HEK293 (cell line): ENCODE measurements around the gene ATG101.

ENCODE experiments used
- KLF10 ChIP-seq: fragments of 450-650 bp; IDR thresholded peaks from 2 replicates; pipeline ENCODE4 v1.5.1; 2018; ENCODE audit warnings: missing biosample characterization, mild to moderate bottlenecking, missing genetic modification characterization
- KLF16 ChIP-seq: fragments of 450-650 bp; formaldehyde crosslinking; IDR thresholded peaks from 2 replicates; pipeline ENCODE4 v1.5.1; 2017; ENCODE audit warnings: missing biosample characterization, missing genetic modification characterization
- SCRT1 ChIP-seq: fragments of 450-650 bp; formaldehyde crosslinking; IDR thresholded peaks from 2 replicates; pipeline ENCODE4 v1.5.1; 2016; ENCODE audit warnings: missing biosample characterization, missing genetic modification characterization, borderline replicate concordance
- SP2 ChIP-seq: fragments of 450-650 bp; formaldehyde crosslinking; IDR thresholded peaks from 2 replicates; pipeline ENCODE4 v1.5.1; 2016; ENCODE audit warnings: missing biosample characterization, missing genetic modification characterization
- ZBTB1 ChIP-seq: fragments of 450-650 bp; formaldehyde crosslinking; IDR thresholded peaks from 2 replicates; pipeline ENCODE4 v1.5.1; 2016; ENCODE audit warnings: missing biosample characterization, missing genetic modification characterization
- ZBTB17 ChIP-seq: fragments of 450-650 bp; formaldehyde crosslinking; IDR thresholded peaks from 2 replicates; pipeline ENCODE4 v1.5.1; 2016; ENCODE audit warnings: missing biosample characterization, missing genetic modification characterization
- ZBTB48 ChIP-seq: fragments of 450-650 bp; formaldehyde crosslinking; IDR thresholded peaks from 2 replicates; pipeline ENCODE4 v1.5.1; 2016; ENCODE audit warnings: missing biosample characterization, missing genetic modification characterization
- ZBTB6 ChIP-seq: fragments of 450-650 bp; formaldehyde crosslinking; IDR thresholded peaks from 2 replicates; pipeline ENCODE4 v1.5.1; 2017; ENCODE audit warnings: missing biosample characterization, missing genetic modification characterization
- ZFP69B ChIP-seq: fragments of 450-650 bp; formaldehyde crosslinking; IDR thresholded peaks from 2 replicates; pipeline ENCODE4 v1.5.1; 2016; ENCODE audit warnings: missing biosample characterization, missing genetic modification characterization
- ZNF10 ChIP-seq: fragments of 450-650 bp; formaldehyde crosslinking; IDR thresholded peaks from 2 replicates; pipeline ENCODE4 v1.5.1; 2017; ENCODE audit warnings: missing biosample characterization, missing genetic modification characterization
- ZNF121 ChIP-seq: fragments of 450-650 bp; formaldehyde crosslinking; IDR thresholded peaks from 2 replicates; pipeline ENCODE4 v1.5.1; 2016; ENCODE audit warnings: missing biosample characterization, missing genetic modification characterization
- ZNF211 ChIP-seq: fragments of 450-650 bp; formaldehyde crosslinking; IDR thresholded peaks from 2 replicates; pipeline ENCODE4 v1.5.1; 2016; ENCODE audit warnings: low read depth, missing biosample characterization, missing genetic modification characterization
- ZNF341 ChIP-seq: fragments of 450-650 bp; formaldehyde crosslinking; IDR thresholded peaks from 2 replicates; pipeline ENCODE4; 2016; ENCODE audit warnings: low read depth, missing biosample characterization, missing genetic modification characterization
- ZNF354C ChIP-seq: fragments of 450-650 bp; formaldehyde crosslinking; IDR thresholded peaks from 2 replicates; pipeline ENCODE4 v1.5.1; 2016; ENCODE audit warnings: missing biosample characterization, missing genetic modification characterization, low read depth, borderline replicate concordance
- ZNF366 ChIP-seq: fragments of 450-650 bp; formaldehyde crosslinking; conservative IDR thresholded peaks from 2 replicates; pipeline ENCODE4 v1.5.1; 2016; ENCODE audit warnings: missing biosample characterization, missing genetic modification characterization
- ZNF529 ChIP-seq: fragments of 450-650 bp; formaldehyde crosslinking; IDR thresholded peaks from 2 replicates; pipeline ENCODE4 v1.5.1; 2017; ENCODE audit warnings: missing genetic modification characterization, missing biosample characterization; ENCODE audit not compliant: insufficient replicate concordance
- ZNF549 ChIP-seq: fragments of 450-650 bp; IDR thresholded peaks from 2 replicates; pipeline ENCODE4 v1.5.1; 2018; ENCODE audit warnings: missing biosample characterization, missing genetic modification characterization, mild to moderate bottlenecking, inconsistent platforms, moderate library complexity
- ZNF571 ChIP-seq: fragments of 450-650 bp; formaldehyde crosslinking; IDR thresholded peaks from 2 replicates; pipeline ENCODE4 v1.5.0; 2017; ENCODE audit warnings: missing biosample characterization, missing genetic modification characterization
- ZNF624 ChIP-seq: fragments of 450-650 bp; formaldehyde crosslinking; IDR thresholded peaks from 2 replicates; pipeline ENCODE4 v1.5.1; 2017; ENCODE audit warnings: missing biosample characterization, missing genetic modification characterization
- ZNF629 ChIP-seq: fragments of 450-650 bp; formaldehyde crosslinking; IDR thresholded peaks from 2 replicates; pipeline ENCODE4 v1.5.1; 2017; ENCODE audit warnings: missing biosample characterization, missing genetic modification characterization
- ZNF639 ChIP-seq: fragments of 450-650 bp; formaldehyde crosslinking; IDR thresholded peaks from 2 replicates; pipeline ENCODE4 v1.5.1; 2016; ENCODE audit warnings: missing biosample characterization, missing genetic modification characterization
- ZNF76 ChIP-seq: fragments of 450-650 bp; formaldehyde crosslinking; IDR thresholded peaks from 2 replicates; pipeline ENCODE4; 2016; ENCODE audit warnings: low read depth, missing biosample characterization, missing genetic modification characterization, borderline replicate concordance
- ZSCAN16 ChIP-seq: fragments of 450-650 bp; formaldehyde crosslinking; IDR thresholded peaks from 2 replicates; pipeline ENCODE4 v1.5.1; 2016; ENCODE audit warnings: missing biosample characterization, missing genetic modification characterization
- TF ChIP-seq, protein P1 (sequence below): fragments of 450-650 bp; formaldehyde crosslinking; IDR thresholded peaks from 2 replicates; pipeline ENCODE4 v1.5.1; 2016; ENCODE audit warnings: missing biosample characterization, missing genetic modification characterization
- TF ChIP-seq, protein P2 (sequence below): fragments of 450-650 bp; formaldehyde crosslinking; IDR thresholded peaks from 2 replicates; pipeline ENCODE4 v1.5.1; 2016; ENCODE audit warnings: missing biosample characterization, missing genetic modification characterization, borderline replicate concordance
- TF ChIP-seq, protein P3 (sequence below): fragments of 450-650 bp; formaldehyde crosslinking; IDR thresholded peaks from 2 replicates; pipeline ENCODE4 v1.5.1; 2016; ENCODE audit warnings: missing biosample characterization, missing genetic modification characterization
- TF ChIP-seq, protein P4 (sequence below): fragments of 450-650 bp; formaldehyde crosslinking; IDR thresholded peaks from 2 replicates; pipeline ENCODE4; 2016; ENCODE audit warnings: missing biosample characterization, missing genetic modification characterization
- TF ChIP-seq, protein P5 (sequence below): fragments of 450-650 bp; formaldehyde crosslinking; IDR thresholded peaks from 2 replicates; pipeline ENCODE4 v1.5.1; 2017; ENCODE audit warnings: missing biosample characterization, missing genetic modification characterization

Gene ATG101

GRCh38 chr12:52050758-52051541, 18.8 kb upstream of the ATG101 start, which contains the start of gene NR4A1 (continued):
- TF ChIP-seq, protein P1, sequence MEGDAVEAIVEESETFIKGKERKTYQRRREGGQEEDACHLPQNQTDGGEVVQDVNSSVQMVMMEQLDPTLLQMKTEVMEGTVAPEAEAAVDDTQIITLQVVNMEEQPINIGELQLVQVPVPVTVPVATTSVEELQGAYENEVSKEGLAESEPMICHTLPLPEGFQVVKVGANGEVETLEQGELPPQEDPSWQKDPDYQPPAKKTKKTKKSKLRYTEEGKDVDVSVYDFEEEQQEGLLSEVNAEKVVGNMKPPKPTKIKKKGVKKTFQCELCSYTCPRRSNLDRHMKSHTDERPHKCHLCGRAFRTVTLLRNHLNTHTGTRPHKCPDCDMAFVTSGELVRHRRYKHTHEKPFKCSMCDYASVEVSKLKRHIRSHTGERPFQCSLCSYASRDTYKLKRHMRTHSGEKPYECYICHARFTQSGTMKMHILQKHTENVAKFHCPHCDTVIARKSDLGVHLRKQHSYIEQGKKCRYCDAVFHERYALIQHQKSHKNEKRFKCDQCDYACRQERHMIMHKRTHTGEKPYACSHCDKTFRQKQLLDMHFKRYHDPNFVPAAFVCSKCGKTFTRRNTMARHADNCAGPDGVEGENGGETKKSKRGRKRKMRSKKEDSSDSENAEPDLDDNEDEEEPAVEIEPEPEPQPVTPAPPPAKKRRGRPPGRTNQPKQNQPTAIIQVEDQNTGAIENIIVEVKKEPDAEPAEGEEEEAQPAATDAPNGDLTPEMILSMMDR (tag by site-specific recombination), result peak; percentile 84
- TF ChIP-seq, protein P2, sequence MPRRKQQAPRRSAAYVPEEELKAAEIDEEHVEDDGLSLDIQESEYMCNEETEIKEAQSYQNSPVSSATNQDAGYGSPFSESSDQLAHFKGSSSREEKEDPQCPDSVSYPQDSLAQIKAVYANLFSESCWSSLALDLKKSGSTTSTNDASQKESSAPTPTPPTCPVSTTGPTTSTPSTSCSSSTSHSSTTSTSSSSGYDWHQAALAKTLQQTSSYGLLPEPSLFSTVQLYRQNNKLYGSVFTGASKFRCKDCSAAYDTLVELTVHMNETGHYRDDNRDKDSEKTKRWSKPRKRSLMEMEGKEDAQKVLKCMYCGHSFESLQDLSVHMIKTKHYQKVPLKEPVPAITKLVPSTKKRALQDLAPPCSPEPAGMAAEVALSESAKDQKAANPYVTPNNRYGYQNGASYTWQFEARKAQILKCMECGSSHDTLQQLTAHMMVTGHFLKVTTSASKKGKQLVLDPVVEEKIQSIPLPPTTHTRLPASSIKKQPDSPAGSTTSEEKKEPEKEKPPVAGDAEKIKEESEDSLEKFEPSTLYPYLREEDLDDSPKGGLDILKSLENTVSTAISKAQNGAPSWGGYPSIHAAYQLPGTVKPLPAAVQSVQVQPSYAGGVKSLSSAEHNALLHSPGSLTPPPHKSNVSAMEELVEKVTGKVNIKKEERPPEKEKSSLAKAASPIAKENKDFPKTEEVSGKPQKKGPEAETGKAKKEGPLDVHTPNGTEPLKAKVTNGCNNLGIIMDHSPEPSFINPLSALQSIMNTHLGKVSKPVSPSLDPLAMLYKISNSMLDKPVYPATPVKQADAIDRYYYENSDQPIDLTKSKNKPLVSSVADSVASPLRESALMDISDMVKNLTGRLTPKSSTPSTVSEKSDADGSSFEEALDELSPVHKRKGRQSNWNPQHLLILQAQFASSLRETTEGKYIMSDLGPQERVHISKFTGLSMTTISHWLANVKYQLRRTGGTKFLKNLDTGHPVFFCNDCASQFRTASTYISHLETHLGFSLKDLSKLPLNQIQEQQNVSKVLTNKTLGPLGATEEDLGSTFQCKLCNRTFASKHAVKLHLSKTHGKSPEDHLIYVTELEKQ, result 0 out of 2 replicates have a peak, but pooled peaks have one; percentile 51
- TF ChIP-seq KLF16 (tag by site-specific recombination) (peak; percentile 53; the same call in 1 of the 2 replicates), SP2 (tag by site-specific recombination) (peak; percentile 73), ZNF354C (tag by site-specific recombination) (no peak), ZNF549 (tag by site-specific recombination) (no peak), ZBTB48 (tag by site-specific recombination) (peak; percentile 95), ZNF529 (tag by site-specific recombination) (no peak), ZSCAN16 (tag by site-specific recombination) (no peak), ZBTB1 (tag by site-specific recombination) (peak; percentile 58), KLF10 (tag by site-specific recombination) (peak; percentile 92), ZNF629 (peak; percentile 98), ZNF639 (peak; percentile 28; the same call in 1 of the 2 replicates), ZFP69B (peak; percentile 30; the same call in 1 of the 2 replicates), ZNF76 (tag by site-specific recombination) (peak; percentile 34; the same call in 1 of the 2 replicates), ZNF10 (tag by site-specific recombination) (peak; percentile 98), ZNF211 (tag by site-specific recombination) (no peak), ZBTB17 (tag by site-specific recombination) (peak; percentile 22; the same call in 1 of the 2 replicates), ZNF121 (tag by site-specific recombination) (no peak), ZBTB6 (tag by site-specific recombination) (no peak), ZNF366 (no peak), ZNF341 (tag by site-specific recombination) (peak; percentile 85), SCRT1 (tag by site-specific recombination) (no peak), ZNF571 (tag by site-specific recombination) (no peak), ZNF624 (tag by site-specific recombination) (no peak)
- TF ChIP-seq, protein P3, sequence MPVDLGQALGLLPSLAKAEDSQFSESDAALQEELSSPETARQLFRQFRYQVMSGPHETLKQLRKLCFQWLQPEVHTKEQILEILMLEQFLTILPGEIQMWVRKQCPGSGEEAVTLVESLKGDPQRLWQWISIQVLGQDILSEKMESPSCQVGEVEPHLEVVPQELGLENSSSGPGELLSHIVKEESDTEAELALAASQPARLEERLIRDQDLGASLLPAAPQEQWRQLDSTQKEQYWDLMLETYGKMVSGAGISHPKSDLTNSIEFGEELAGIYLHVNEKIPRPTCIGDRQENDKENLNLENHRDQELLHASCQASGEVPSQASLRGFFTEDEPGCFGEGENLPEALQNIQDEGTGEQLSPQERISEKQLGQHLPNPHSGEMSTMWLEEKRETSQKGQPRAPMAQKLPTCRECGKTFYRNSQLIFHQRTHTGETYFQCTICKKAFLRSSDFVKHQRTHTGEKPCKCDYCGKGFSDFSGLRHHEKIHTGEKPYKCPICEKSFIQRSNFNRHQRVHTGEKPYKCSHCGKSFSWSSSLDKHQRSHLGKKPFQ, result no peak
- TF ChIP-seq, protein P4, sequence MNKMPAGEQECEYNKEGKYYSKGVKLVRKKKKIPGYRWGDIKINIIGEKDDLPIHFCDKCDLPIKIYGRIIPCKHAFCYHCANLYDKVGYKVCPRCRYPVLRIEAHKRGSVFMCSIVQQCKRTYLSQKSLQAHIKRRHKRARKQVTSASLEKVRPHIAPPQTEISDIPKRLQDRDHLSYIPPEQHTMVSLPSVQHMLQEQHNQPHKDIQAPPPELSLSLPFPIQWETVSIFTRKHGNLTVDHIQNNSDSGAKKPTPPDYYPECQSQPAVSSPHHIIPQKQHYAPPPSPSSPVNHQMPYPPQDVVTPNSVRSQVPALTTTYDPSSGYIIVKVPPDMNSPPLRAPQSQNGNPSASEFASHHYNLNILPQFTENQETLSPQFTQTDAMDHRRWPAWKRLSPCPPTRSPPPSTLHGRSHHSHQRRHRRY (tag by site-specific recombination), result no peak
- TF ChIP-seq, protein P5, sequence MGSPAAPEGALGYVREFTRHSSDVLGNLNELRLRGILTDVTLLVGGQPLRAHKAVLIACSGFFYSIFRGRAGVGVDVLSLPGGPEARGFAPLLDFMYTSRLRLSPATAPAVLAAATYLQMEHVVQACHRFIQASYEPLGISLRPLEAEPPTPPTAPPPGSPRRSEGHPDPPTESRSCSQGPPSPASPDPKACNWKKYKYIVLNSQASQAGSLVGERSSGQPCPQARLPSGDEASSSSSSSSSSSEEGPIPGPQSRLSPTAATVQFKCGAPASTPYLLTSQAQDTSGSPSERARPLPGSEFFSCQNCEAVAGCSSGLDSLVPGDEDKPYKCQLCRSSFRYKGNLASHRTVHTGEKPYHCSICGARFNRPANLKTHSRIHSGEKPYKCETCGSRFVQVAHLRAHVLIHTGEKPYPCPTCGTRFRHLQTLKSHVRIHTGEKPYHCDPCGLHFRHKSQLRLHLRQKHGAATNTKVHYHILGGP (tag by site-specific recombination), result no peak
